Retina (tissue), 1 donor: ENCODE measurements around the gene GFAP.

Source experiments
- DNase-seq: peaks from one replicate; pipeline ENCODE4 v3.0.0-alpha.2; 2016

The GFAP gene

GRCh38 chr17:44912763-44913544 lies 2.3 kb downstream of the GFAP start:
- DNase-seq: no peak

DNA sequence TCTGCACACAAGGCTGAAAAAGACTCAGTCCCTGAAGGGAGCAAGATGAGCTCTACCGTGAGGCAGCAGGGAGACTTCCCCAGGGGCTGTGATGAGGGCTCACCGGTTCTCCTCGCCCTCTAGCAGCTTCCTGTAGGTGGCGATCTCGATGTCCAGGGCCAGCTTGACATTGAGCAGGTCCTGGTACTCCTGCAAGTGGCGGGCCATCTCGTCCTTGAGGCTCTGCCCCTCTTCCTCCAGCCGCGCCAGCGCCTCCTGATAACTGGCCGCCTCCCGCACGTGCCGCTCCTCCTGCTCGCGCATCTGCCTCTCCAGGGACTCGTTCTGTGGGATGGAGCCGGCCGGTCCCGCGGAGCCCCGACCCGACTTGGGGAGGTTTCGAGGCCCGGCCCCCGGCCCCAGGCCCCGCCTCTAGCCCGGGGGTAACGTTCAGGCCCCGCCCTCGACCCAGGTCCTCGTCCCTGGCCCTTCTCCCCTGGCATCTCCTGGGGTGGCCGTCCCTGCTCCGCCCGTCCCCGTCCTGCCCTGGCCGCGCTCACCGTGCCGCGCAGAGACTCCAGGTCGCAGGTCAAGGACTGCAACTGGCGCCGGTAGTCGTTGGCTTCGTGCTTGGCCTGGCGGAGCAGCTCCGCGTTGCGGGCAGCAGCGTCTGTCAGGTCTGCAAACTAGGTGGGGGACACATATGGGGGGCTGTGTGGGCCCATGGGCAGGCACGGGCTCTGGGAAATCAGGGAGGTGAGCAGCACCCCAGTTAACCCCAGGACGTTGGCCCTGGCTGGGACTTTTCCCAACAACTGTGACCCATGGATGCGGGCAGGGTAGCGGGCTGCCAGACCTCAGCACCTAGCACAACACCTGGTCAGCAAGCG lies 3.9 kb downstream of the GFAP start:
- peak; percentile 72 for DNase-seq

DNA sequence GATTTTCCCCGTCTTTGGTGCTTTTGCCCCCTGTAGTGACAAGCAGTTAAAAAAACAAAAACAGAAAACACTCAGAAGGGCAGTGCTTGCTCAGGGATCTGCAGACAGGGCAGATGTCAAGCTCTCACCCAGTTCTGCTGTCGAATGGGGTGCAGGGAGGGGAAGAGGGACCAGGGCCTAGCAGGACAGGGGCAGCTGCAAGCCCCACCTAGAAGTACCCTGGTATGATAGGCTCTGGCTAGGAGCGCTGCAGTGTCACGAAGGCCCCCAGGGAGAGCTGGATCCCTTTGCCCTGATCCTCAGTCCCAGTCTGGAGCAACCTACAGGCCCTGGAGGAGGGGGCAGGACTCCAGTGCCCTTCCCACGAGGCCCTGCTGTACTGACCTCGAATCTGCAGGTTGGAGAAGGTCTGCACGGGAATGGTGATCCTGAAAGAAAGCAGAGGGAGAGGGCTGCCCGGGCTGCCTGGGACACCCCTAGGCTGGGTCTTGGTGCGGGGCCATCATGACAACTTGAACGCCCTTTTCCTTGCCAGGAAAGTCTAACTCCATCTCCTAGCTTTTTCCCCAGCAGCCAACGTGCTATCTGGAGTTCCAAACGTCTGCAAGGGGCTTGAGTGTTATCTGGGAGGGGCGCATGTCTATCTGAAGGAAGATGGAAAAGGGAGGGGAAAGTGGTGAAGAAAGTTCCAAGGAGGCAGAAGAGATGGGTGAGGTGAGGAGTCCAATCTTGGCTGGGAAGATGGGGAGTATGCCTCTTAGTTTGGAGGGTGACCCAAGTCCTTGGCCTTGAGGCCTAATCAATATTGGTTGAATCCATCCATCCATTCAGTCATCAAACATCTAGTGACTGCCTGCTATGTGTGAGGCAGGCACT lies 4.8 kb downstream of the GFAP start:
- no peak for DNase-seq

GRCh38 chr17:44909681-44910144 lies 5.6 kb downstream of the GFAP start:
- no peak for DNase-seq

DNA sequence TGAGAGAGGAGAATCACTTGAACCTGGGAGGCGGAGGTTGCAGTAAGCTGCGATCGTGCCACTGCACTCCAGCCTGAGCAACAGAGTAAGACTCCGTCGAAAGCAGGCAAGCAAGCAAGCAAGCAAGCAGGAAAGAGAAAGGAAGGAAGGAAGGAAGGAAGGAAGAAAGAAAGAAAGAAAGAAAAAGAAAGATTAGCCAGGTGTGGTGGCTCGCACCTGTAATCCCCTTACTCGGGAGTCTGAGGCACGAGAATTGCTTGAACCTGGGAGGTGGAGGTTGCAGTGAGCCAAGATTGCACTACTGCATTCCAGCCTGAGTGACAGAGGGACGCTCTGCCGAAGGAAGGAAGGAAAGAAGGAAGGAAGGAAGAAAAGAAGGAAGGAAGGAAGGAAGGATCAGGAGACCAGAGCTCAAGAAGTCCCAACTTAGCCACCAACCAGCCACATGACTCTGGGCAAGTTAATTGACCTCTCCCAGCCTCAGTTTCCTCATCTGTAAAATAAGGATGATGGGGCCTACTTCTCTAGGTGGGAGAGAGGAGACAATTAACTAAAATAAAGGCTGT lies 6.5 kb downstream of the GFAP start:
- no peak for DNase-seq

GRCh38 chr17:44907729-44908470 lies 7.4 kb downstream of the GFAP start:
- no peak for DNase-seq

GRCh38 chr17:44906763-44907728 lies 8.3 kb downstream of the GFAP start:
- no peak for DNase-seq

- DNase-seq: no peak
Measured at GRCh38 chr17:44906010-44906646, 9.2 kb downstream of the GFAP start.

- no peak for DNase-seq
Measured at GRCh38 chr17:44905006-44906000, 10.0 kb downstream of the GFAP start.

DNA sequence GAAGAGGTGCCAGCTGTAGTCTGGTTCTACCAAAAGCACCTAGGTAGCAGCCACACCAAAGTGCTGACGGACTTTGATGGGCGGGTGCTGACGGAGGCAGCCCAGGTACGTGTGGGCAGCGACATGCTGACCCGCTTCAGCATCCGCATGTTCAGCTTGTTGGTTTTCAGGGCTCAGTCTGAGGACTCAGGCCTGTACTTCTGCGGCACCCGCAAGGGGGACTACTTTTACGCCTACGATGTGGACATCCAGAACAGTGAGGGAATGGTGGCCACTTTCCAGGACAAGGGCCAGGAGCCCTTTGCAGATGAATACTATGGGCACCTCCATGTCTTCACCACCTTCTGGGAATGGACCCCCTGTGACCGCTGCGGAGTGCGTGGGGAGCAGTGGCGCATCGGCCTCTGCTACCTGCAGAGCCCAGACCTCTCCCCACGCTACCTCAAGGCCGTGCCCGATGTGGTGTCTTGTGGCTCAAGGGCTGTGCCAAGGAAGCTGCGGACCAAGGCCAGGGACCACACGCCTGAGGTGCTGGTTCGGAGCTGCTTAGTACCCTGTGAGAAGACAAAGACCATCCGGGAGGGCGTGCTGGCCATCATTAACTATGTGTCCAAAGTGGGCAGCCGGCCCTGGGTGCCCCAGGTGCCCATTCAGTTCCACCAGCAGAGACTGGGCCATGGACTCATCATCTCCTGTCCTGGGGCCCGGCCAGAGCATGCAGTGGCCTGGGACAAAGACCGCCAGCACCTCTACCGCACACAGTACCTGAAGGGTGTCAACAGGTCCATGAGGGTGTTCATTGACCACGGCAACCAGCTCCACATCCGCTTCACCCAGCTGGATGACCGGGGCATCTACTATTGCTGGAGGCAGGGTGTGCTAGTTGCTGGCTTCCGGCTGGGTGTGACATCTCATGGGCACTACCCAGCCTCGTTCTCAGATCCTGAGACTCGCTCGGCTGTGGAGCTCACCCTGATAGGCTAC lies 11.0 kb downstream of the GFAP start:
- DNase-seq: no peak

DNA sequence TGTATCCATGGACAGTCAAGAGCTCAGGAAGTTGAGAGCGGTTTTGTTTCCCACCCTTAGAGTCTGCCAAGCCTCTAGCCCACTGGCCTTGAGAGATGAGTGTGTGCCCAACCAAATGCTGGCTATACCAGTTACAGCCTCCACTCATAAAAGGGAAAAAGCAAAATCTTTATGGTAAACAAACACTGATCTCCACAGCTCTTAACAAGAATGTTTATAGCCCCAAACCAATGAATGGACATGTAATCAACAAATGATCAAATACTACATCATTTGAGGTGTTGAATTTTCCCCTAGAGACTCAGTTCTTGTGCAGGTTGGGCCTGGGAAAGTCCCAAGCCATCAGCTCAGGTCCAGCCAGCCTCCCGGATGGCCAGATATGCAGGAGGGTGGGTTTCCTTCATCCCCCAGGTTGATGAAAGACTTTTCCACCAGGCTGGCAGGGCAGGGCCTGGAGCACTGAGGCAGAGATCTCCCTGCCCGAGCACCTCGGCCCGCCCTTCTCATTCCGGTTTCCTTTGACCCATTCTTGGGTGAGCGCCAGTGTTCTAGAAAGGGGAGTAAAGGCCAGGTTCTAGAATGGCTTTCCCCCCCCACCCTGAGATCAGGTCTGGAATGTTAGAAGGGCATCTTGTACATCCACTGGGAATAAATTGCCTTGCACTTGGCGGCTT lies 12.2 kb downstream of the GFAP start:
- no peak for DNase-seq

DNA sequence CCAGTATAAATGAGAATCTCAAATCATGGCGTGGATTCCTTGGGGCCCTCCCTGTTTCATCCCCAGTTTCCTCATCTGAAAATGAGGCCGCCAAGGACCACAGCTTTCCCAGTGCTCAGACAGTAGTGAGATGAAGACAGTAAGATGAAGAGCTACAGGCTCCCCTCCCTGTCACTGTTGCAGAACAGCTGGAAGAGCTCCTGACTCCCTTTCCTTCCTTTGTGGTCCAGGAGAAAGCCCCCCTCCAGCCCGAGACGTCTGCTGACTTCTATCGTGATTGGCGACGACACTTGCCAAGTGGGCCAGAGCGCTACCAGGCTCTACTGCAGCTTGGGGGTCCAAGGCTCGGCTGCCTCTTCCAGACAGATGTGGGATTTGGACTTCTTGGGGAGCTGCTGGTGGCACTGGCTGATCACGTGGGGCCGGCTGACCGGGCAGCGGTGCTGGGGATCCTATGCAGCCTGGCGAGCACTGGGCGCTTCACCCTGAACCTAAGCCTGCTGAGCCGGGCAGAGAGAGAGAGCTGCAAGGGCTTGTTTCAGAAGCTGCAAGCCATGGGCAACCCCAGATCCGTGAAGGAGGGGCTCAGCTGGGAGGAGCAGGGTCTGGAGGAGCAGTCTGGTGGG lies 13.1 kb downstream of the GFAP start:
- DNase-seq: no peak

DNA sequence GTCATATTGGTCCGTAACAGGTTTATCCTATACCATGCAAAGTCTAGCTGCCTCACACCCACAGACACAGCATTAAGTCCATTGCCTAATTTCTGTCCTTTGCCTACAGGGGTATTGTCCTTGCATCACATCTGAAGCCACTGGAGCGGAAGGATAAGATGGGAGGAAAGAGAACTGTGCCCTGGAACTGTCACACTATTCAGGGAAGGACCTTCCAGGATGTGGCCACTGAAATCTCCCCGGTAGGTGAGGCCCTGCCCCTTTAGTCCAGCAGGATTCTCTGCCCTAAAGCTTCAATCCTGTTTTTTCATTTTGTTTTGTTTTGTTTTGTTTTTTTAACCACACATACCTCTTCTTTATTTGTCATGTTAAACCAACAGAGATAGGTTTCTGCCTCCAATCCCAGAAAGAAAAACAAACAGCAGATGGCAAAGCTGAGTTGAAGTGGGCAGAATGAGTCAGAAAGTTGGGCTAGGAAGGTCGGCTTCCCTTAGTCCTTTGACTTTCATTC lies 13.8 kb downstream of the GFAP start:
- DNase-seq: no peak

DNA sequence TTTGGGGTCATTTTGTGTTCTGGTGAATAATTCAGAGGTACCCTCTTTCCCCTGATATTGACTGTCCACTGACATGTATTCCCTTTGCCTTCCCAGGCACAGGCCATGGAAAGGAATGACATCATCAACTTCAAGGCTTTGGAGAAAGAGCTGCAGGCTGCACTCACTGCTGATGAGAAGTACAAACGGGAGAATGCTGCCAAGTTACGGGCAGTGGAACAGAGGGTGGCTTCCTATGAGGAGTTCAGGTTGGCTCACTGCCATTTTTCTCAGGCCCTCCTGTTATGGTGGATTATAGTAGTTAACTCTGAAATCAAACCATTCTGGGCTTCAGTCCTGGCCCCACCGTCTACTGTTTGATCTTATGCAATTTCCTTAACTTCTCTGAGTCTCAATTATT lies 14.4 kb downstream of the GFAP start:
- no peak for DNase-seq

DNA sequence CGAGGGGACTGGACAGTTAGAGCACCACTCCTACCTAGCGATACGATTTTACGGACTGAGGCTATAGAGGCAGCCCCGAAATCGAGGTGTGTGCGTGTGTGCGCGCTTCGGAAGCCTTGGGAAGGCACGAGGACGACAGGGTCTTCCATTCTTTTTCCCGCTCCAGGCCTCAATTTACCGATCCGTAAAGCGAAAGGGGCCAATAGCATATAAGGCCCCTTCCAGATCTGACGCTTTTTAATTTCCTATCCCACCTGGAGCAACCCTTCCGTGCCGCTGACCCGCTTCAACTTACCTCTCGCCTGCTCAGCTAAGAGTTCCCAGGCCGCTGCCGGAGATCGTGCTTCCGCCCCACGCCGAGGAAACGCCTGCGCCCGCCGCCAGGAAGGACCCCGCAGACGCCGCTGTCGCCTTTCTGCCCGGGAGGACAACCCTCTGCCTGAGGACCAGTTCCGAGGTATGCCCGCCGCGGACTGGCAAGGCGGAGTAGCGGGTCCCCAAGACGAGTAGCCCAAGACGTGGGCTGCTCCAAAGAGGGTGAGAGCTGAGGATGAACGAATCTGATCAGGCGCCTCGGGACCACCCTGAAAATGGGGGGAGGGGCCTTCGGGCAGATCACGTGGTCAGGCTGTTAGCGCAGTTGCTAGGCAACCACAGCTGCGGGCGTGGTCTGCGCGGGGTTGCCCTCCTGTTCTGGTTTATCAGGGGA lies 16.1 kb downstream of the GFAP start, which contains the start of gene EFTUD2:
EFTUD2 (minus strand) TSS at position 372 of the 709 bp plus-strand sequence. CDS start 4,924 bp downstream, outside the sequence.
- DNase-seq: peak; percentile 100

DNA sequence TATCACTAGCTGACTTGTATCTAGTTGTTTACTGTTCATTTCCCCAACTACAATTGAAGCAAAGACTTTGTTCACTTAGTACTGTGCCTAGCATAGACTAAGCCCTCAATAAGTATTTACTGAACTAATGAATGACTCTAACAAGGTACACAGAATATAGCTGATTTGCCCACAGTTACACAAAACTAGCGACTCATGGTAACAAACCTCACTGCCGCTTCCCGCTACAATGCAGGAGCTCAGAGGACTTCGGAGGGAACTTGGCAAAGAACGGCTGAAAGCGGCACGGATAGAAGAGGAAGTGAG lies 16.6 kb downstream of the GFAP start:
- DNase-seq: no peak
